HuH-7 (cell line): ENCODE measurements around the gene KLHL41.

Experiments
- DNase-seq: peaks from one replicate; pipeline ENCODE4 v3.0.0; 2011; ENCODE audit warnings: low spot score

KLHL41 gene

GRCh38 chr2:169509298-169509885 is at the start of gene KLHL41:
Gene KLHL41, plus strand, starts transcription at chr2:169509702. Its CDS starts 77 bp downstream, at chr2:169509779.
- DNase-seq: no peak

- no peak for DNase-seq
These were observed 48.4 kb upstream of the KLHL41 start for GRCh38 chr2:169461143-169461542.

GRCh38 chr2:169462896-169463695 is 46.4 kb upstream of the KLHL41 start:
- no peak for DNase-seq

- no peak for DNase-seq
These were observed 45.0 kb upstream of the KLHL41 start for GRCh38 chr2:169464466-169464865.

- no peak for DNase-seq
These were observed 44.6 kb upstream of the KLHL41 start for GRCh38 chr2:169464882-169465281.

GRCh38 chr2:169468841-169469240 is 40.7 kb upstream of the KLHL41 start:
- no peak for DNase-seq

- no peak for DNase-seq
These were observed 39.4 kb upstream of the KLHL41 start for GRCh38 chr2:169469952-169470572.

- no peak for DNase-seq
These were observed 37.3 kb upstream of the KLHL41 start for GRCh38 chr2:169472249-169472648.

- DNase-seq: no peak
These were observed 33.0 kb upstream of the KLHL41 start for GRCh38 chr2:169476459-169476858.

- DNase-seq: no peak
These were observed 31.2 kb upstream of the KLHL41 start for GRCh38 chr2:169478339-169478738.

- no peak for DNase-seq
These were observed 30.7 kb upstream of the KLHL41 start for GRCh38 chr2:169478745-169479256.

- DNase-seq: no peak
These were observed 30.0 kb upstream of the KLHL41 start, which contains the start of gene BBS5 for GRCh38 chr2:169479257-169480078. Gene BBS5, plus strand, starts transcription at chr2:169479494. Its CDS starts 60 bp downstream, at chr2:169479554.

GRCh38 chr2:169480079-169480465 is 29.4 kb upstream of the KLHL41 start:
- no peak for DNase-seq

GRCh38 chr2:169485650-169486138 is 23.8 kb upstream of the KLHL41 start:
- DNase-seq: peak; percentile 34

- DNase-seq: no peak
These were observed 23.0 kb upstream of the KLHL41 start for GRCh38 chr2:169486487-169486886.

GRCh38 chr2:169490834-169491233 is 18.7 kb upstream of the KLHL41 start:
- DNase-seq: no peak

GRCh38 chr2:169491378-169491777 is 18.1 kb upstream of the KLHL41 start:
- no peak for DNase-seq

- DNase-seq: peak; percentile 45
These were observed 16.1 kb upstream of the KLHL41 start for GRCh38 chr2:169493360-169493759.

GRCh38 chr2:169495310-169495928 is 14.1 kb upstream of the KLHL41 start:
- no peak for DNase-seq

GRCh38 chr2:169504651-169505050 is 4.9 kb upstream of the KLHL41 start:
- DNase-seq: no peak

GRCh38 chr2:169507698-169508097 is 1.8 kb upstream of the KLHL41 start:
- DNase-seq: no peak
